Measurements from ENCODE around the gene TACC2.

DNA sequence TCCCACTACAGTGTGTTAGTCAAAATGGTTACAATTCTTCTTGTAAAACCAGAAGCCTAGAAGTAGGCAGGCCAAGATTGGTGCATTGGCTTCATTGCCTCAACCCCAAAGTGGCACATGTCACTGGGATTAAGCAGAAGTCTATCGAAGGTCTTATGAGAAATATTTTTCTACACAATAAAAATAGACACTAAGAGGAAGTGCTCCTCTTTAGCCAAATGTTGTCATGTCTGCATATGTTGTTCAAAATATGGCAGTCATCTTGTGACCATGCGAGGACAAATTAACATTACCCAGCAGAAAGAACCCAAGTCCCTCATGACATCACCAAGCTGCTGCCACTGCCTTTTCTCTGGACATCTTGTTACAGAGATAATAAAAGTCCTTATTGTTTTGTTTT is 7.6 kb upstream of the TACC2 start:
- TF ChIP-seq OSR1 (CRISPR knock-in tag; IDR thresholded peaks at IDR 0.05) (no peak), BACH2 (CRISPR knock-in tag; IDR thresholded peaks at IDR 0.05; ENCODE audit: borderline replicate concordance) (no peak), ZFP30 (CRISPR knock-in tag; IDR thresholded peaks at IDR 0.05) (no peak), ISL1 (CRISPR knock-in tag; IDR thresholded peaks at IDR 0.05) (no peak)

Measured in SK-N-SH treated with all-trans-retinoic acid at 6 μM for 48 hours (cell line).